A549 (cell line): ENCODE measurements around the gene FGF4. TPM values are rescaled to one million over a fixed set of nuclear protein-coding genes. Genes with fewer than 3 reads are reported as not detected.

Experiments used
- ATAC-seq, 2 experiments: fragments of 200-7000 bp in 1 of 2; fragments of >200 bp in 1 of 2; cut with Nextera tagmentation in 1 of 2; cut with Tn5 transposase in 1 of 2; 3 replicates each; pipeline versions ENCODE4 v1.8.0 to v1.9.1; 2018 to 2020; ENCODE audit warnings: mild to moderate bottlenecking in 1 of 2, moderate library complexity in 1 of 2
- CTCF ChIA-PET: fragments of 300-600 bp; sonication (Branson Sonifier 250); formaldehyde crosslinking; extraction: SDS; loops from one replicate; lab custom pipeline; 2021; ENCODE audit warnings: antibody characterized with exemption, inconsistent platforms; lab: Yijun Ruan, JAX
- POLR2A ChIA-PET: fragments of 350-600 bp; formaldehyde crosslinking; extraction: SDS; loops from one replicate; lab custom pipeline; 2021; ENCODE audit warnings: antibody characterized with exemption, inconsistent platforms; lab: Yijun Ruan, JAX
- DNase-seq, 2 experiments: peaks; one replicate each; pipeline versions ENCODE4 v3.0.0 to v3.0.0-alpha.2; 2011 to 2016; ENCODE audit warnings: low read depth in 1 of 2, low spot score in 1 of 2
- FAIRE-seq: peaks from 2 replicates; lab custom pipeline; 2011; peaks lifted over from hg19 to GRCh38; lab: Jason Lieb, UNC
- H3K27ac ChIP-seq, 2 experiments: fragments of >200 bp; sonication (Bioruptor Twin); formaldehyde crosslinking; 3 replicates each; pipeline ENCODE4 v1.5.1; 2016 to 2017
- H3K4me1 ChIP-seq: fragments of >200 bp; sonication (Bioruptor Twin); formaldehyde crosslinking; 3 replicates; pipeline ENCODE4 v1.6.1; 2016
- H3K4me2 ChIP-seq: fragments of >200 bp; sonication (Bioruptor Twin); formaldehyde crosslinking; 3 replicates; pipeline ENCODE4 v1.6.1; 2016
- H3K4me3 ChIP-seq: fragments of >200 bp; sonication (Bioruptor Twin); formaldehyde crosslinking; 3 replicates; pipeline ENCODE4 v1.5.1; 2016
- H3K9me3 ChIP-seq: fragments of >200 bp; sonication (Bioruptor Twin); formaldehyde crosslinking; 3 replicates; pipeline ENCODE4 v1.6.1; 2016
- CBX8 ChIP-seq: fragments of 200-600 bp; sonication (generic); IDR thresholded peaks from 2 replicates; pipeline ENCODE4 v1.6.1; 2016
- EHMT2 ChIP-seq: fragments of 200-600 bp; sonication (generic); IDR thresholded peaks from 2 replicates; pipeline ENCODE4 v1.6.1; 2016; ENCODE audit warnings: antibody characterized with exemption, low read depth, mild to moderate bottlenecking, moderate library complexity
- ESRRA ChIP-seq: fragments of 150-350 bp; IDR thresholded peaks from 2 replicates; pipeline ENCODE4 v1.6.1; 2014; ENCODE audit warnings: mild to moderate bottlenecking, low read length, borderline replicate concordance
- FOSB ChIP-seq: fragments of 250-450 bp; sonication (Bioruptor Pico); IDR thresholded peaks from 2 replicates; pipeline ENCODE4 v1.5.0; 2020; ENCODE audit warnings: mild to moderate bottlenecking, moderate library complexity
- HDAC2 ChIP-seq: fragments of 200-600 bp; sonication (generic); IDR thresholded peaks from 2 replicates; pipeline ENCODE4 v1.6.1; 2016
- HOXA7 ChIP-seq: fragments of 250-450 bp; sonication (Bioruptor Pico); IDR thresholded peaks from 2 replicates; pipeline ENCODE4 v1.5.0; 2020; ENCODE audit warnings: mild to moderate bottlenecking, moderate library complexity
- HOXB5 ChIP-seq: fragments of 250-450 bp; sonication (Bioruptor Pico); IDR thresholded peaks from 2 replicates; pipeline ENCODE4 v1.5.0; 2020; ENCODE audit warnings: mild to moderate bottlenecking, moderate library complexity
- JUN ChIP-seq, 2 experiments: fragments of >200 bp; sonication (Bioruptor Twin); formaldehyde crosslinking; IDR thresholded peaks; 2 replicates in 1 of 2; 3 replicates in 1 of 2; pipeline ENCODE4 v1.6.1; 2016 to 2017
- JUNB ChIP-seq: fragments of >200 bp; sonication (Bioruptor Twin); formaldehyde crosslinking; IDR thresholded peaks from 2 replicates; pipeline ENCODE4 v1.6.1; 2016
- MAFK ChIP-seq: fragments of 450-650 bp; IDR thresholded peaks from 2 replicates; pipeline ENCODE4 v1.6.1; 2014; ENCODE audit not compliant: partially characterized antibody
- NFE2L2 ChIP-seq: fragments of 150-350 bp; conservative IDR thresholded peaks from 2 replicates; pipeline ENCODE4 v1.6.1; 2014; ENCODE audit warnings: low read length
- NPAS2 ChIP-seq: fragments of 250-450 bp; sonication (Bioruptor Pico); IDR thresholded peaks from 2 replicates; pipeline ENCODE4 v1.8.0; 2022; ENCODE audit warnings: mild to moderate bottlenecking, moderate library complexity, borderline replicate concordance
- NR3C1 ChIP-seq: fragments of >200 bp; sonication (Bioruptor Twin); formaldehyde crosslinking; IDR thresholded peaks from 3 replicates; pipeline ENCODE4 v1.6.1; 2017
- POLR2A ChIP-seq: IDR thresholded peaks from 2 replicates; pipeline ENCODE4 v1.6.1; 2012; ENCODE audit warnings: mild to moderate bottlenecking, low read length
- POLR2AphosphoS2 ChIP-seq: conservative IDR thresholded peaks from 2 replicates; pipeline ENCODE4 v1.6.1; 2012; ENCODE audit warnings: low read length, improper control_type of control experiment, inconsistent platforms
- RAD21 ChIP-seq, 2 experiments: fragments of >200 bp in 1 of 2; sonication (Bioruptor Twin) in 1 of 2; formaldehyde crosslinking in 1 of 2; IDR thresholded peaks in 1 of 2; conservative IDR thresholded peaks in 1 of 2; 2 replicates in 1 of 2; 3 replicates in 1 of 2; pipeline ENCODE4 v1.6.1; 2012 to 2018; ENCODE audit warnings: inconsistent platforms in 1 of 2
- RARB ChIP-seq: fragments of 250-450 bp; sonication (Bioruptor Pico); IDR thresholded peaks from 2 replicates; pipeline ENCODE4 v1.8.0; 2021; ENCODE audit warnings: mild to moderate bottlenecking, moderate library complexity
- SREBF2 ChIP-seq: fragments of 450-650 bp; IDR thresholded peaks from 2 replicates; pipeline ENCODE4 v1.6.1; 2014; ENCODE audit warnings: mild to moderate bottlenecking, moderate library complexity
- TFCP2L1 ChIP-seq: fragments of 250-450 bp; sonication (Bioruptor Pico); IDR thresholded peaks from 2 replicates; pipeline ENCODE4 v1.5.0; 2021; ENCODE audit warnings: mild to moderate bottlenecking
- ZFP36 ChIP-seq: fragments of 450-650 bp; IDR thresholded peaks from 2 replicates; pipeline ENCODE4 v1.6.1; 2014; ENCODE audit warnings: borderline replicate concordance; ENCODE audit not compliant: partially characterized antibody
- ZSCAN20 ChIP-seq: fragments of 250-450 bp; sonication (Bioruptor Pico); IDR thresholded peaks from 2 replicates; pipeline ENCODE4 v1.8.0; 2022; ENCODE audit warnings: mild to moderate bottlenecking, moderate library complexity
- WGBS: methylation state at CpG from one replicate; pipeline ENCODE4 v1.1.6; 2017; ENCODE audit errors: missing lambda C conversion rate; 5-methylcytosine and 5-hydroxymethylcytosine counted together
- polyA plus RNA-seq, 4 experiments: library from polyadenylated mRNA; depleted of rRNA in 3 of 4; stranded (reverse); fragments of >200 nt; fragmentation: RNase III in 1 of 4; extraction: RNeasy Plus Mini Kit Qiagen cat#74134 plus additional on column Dnase treatment in 1 of 4; gene quantifications; 2 replicates in 3 of 4; 3 replicates in 1 of 4; pipeline ENCODE4 v1.2.3, GENCODE V29; 2011 to 2017
- TF ChIP-seq, protein P1 (sequence below): IDR thresholded peaks from 2 replicates; pipeline ENCODE4 v1.6.1; 2012
- TF ChIP-seq, protein P2 (sequence below): fragments of 200-600 bp; sonication (generic); IDR thresholded peaks from 2 replicates; pipeline ENCODE4 v1.6.1; 2016; ENCODE audit warnings: antibody characterized with exemption, mild to moderate bottlenecking, moderate library complexity
- TF ChIP-seq, protein P3 (sequence below): IDR thresholded peaks from 2 replicates; pipeline ENCODE4 v1.6.1; 2012; ENCODE audit warnings: low read depth, borderline replicate concordance
- TF ChIP-seq, protein P4 (sequence below): IDR thresholded peaks from 2 replicates; pipeline ENCODE4 v1.6.1; 2012
- TF ChIP-seq, protein P5 (sequence below): fragments of >200 bp; sonication (Bioruptor Twin); formaldehyde crosslinking; IDR thresholded peaks from 2 replicates; pipeline ENCODE4 v1.6.1; 2016

FGF4 gene
- polyA plus RNA-seq, 2 of the 4 experiments (the other 2 are of a cell fraction): not detected

DNA sequence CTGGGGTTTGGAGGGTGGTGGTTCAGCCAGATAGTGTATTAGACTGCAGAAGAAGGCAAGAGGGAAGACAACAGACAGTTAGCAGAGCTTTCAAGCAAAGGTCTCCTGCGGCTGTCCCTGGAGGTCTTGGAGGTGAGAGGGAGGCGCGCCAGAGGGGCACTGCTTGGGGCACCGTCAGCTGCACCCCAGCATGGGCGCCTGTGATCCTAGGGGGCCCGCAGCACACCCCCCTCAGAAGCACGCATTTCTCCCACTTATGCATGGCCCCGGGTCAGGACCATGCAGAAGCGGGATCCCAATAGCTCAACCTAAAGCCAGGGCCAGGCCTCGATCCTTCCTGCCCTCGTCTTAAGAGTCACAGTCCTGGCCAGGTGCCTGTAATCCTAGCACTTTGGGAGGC, 26.5 kb downstream of the FGF4 start:
- WGBS: 73% methylated on average over 11 of the region's 11 CpGs
- H3K27ac ChIP-seq: no peak overlapping the region
- no peak for FAIRE-seq
- no peak overlapping the region for H3K4me3 ChIP-seq
- ChIA-PET POLR2A (no interaction called here), CTCF (interaction anchor here (0.6 kb wide), 1 partner anchor 535 kb away, joined by 3 read pairs; no protein-coding TSS in a partner anchor)
- no peak overlapping the region for H3K4me2 ChIP-seq
- TF ChIP-seq RARB (CRISPR knock-in tag) (no peak), JUNB (no peak), JUN (IDR thresholded peaks at IDR 0.05) (no peak), POLR2AphosphoS2 (no peak), HOXA7 (no peak), EHMT2 (no peak), ZSCAN20 (CRISPR knock-in tag) (no peak), FOSB (CRISPR knock-in tag) (no peak), ESRRA (no peak), RAD21 (conservative IDR thresholded peaks at IDR 0.05 in 1 of 2, IDR thresholded peaks at IDR 0.05 in 1 of 2) (no peak), NR3C1 (no peak), ZFP36 (no peak), HDAC2 (no peak), SREBF2 (no peak), POLR2A (no peak), MAFK (no peak)
- TF ChIP-seq, protein P1, sequence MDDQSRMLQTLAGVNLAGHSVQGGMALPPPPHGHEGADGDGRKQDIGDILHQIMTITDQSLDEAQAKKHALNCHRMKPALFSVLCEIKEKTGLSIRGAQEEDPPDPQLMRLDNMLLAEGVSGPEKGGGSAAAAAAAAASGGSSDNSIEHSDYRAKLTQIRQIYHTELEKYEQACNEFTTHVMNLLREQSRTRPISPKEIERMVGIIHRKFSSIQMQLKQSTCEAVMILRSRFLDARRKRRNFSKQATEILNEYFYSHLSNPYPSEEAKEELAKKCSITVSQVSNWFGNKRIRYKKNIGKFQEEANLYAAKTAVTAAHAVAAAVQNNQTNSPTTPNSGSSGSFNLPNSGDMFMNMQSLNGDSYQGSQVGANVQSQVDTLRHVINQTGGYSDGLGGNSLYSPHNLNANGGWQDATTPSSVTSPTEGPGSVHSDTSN: no peak
- TF ChIP-seq, protein P2, sequence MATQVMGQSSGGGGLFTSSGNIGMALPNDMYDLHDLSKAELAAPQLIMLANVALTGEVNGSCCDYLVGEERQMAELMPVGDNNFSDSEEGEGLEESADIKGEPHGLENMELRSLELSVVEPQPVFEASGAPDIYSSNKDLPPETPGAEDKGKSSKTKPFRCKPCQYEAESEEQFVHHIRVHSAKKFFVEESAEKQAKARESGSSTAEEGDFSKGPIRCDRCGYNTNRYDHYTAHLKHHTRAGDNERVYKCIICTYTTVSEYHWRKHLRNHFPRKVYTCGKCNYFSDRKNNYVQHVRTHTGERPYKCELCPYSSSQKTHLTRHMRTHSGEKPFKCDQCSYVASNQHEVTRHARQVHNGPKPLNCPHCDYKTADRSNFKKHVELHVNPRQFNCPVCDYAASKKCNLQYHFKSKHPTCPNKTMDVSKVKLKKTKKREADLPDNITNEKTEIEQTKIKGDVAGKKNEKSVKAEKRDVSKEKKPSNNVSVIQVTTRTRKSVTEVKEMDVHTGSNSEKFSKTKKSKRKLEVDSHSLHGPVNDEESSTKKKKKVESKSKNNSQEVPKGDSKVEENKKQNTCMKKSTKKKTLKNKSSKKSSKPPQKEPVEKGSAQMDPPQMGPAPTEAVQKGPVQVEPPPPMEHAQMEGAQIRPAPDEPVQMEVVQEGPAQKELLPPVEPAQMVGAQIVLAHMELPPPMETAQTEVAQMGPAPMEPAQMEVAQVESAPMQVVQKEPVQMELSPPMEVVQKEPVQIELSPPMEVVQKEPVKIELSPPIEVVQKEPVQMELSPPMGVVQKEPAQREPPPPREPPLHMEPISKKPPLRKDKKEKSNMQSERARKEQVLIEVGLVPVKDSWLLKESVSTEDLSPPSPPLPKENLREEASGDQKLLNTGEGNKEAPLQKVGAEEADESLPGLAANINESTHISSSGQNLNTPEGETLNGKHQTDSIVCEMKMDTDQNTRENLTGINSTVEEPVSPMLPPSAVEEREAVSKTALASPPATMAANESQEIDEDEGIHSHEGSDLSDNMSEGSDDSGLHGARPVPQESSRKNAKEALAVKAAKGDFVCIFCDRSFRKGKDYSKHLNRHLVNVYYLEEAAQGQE: no peak
- TF ChIP-seq, protein P3, sequence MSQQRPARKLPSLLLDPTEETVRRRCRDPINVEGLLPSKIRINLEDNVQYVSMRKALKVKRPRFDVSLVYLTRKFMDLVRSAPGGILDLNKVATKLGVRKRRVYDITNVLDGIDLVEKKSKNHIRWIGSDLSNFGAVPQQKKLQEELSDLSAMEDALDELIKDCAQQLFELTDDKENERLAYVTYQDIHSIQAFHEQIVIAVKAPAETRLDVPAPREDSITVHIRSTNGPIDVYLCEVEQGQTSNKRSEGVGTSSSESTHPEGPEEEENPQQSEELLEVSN: no peak
- TF ChIP-seq, protein P4, sequence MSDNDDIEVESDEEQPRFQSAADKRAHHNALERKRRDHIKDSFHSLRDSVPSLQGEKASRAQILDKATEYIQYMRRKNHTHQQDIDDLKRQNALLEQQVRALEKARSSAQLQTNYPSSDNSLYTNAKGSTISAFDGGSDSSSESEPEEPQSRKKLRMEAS: no peak
- TF ChIP-seq, all 56 proteins: peak for 0
- Histone ChIP-seq H3K9me3 (no peaks in the 10 kb centered on the region), H3K4me1 (peaks cover 7% of the 10 kb centered on the region; the same call in 1 of the 3 replicates)
- DNase-seq (no peak), ATAC-seq (no peak)

DNA sequence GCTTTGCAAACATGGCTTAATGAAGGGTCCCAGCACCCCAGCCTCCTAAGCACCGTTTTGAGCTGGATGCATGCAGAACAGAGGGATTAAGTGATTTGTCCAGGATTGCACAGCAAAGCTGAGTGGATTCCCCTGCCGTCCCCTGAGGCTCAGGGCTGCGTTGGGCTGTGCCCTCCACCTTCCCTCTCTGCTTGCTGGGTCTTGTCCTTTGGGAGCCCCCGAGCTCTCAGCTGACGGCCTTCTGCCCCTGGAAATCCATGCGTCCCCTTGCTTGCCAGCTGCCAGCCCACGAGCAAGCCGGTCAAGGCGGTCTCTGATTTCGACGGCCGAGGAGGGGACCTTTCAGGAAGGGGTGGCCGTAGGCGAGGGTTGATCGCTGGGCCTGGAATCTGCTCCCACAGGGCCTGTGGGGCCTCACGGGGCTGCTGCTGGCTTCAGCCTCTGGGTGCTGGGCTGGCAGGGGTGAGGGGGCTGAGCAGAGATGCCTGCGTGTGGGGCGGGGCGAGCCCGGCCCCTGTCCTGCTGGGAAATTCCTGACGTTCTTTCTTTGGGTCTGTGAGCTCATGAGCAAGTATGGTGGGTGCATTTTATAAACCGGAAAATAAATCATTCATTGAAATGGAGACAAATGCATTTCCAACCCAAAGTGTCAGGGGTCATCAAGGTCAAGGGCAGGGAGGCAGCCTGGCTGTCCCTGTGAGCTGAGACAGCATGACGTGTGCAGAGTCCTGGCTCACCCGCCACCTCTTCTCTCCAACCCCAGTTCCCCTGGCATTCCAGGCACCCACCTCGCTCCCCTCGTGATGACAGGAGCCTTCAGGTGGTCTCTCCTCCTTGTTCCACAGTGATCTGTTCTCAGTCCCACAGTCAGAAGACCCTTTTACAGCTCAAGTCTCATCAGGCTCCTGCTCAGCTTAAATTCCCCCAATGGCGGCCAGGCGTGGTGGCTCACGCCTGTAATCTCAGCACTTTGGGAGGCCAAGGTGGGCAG, 28.1 kb downstream of the FGF4 start:
- H3K9me3 ChIP-seq: no peaks in the 10 kb centered on the region
- CTCF ChIA-PET: no interaction called here
- POLR2A ChIA-PET: no interaction called here
- DNase-seq (no peak), FAIRE-seq (no peak), ATAC-seq (no peak)
- TF ChIP-seq POLR2A (no peak), CBX8 (no peak), NFE2L2 (no peak), HOXB5 (CRISPR knock-in tag) (no peak), FOSB (CRISPR knock-in tag) (no peak), TFCP2L1 (no peak), NPAS2 (CRISPR knock-in tag) (no peak), HOXA7 (no peak)
- TF ChIP-seq, protein P5, sequence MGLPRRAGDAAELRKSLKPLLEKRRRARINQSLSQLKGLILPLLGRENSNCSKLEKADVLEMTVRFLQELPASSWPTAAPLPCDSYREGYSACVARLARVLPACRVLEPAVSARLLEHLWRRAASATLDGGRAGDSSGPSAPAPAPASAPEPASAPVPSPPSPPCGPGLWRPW: no peak
- WGBS: 75% methylated on average over 29 of the region's 29 CpGs
- H3K4me1 ChIP-seq: peaks cover 7% of the 10 kb centered on the region; the same call in 1 of the 3 replicates
- H3K4me2 ChIP-seq: no peak overlapping the region
- H3K27ac ChIP-seq: no peak overlapping the region
- no peak overlapping the region for H3K4me3 ChIP-seq
